Stimulated activated CD8-positive, alpha-beta memory T cell treated with anti-CD3 and anti-CD28 coated beads, Interleukin-2, amount 100 ng/mL, for 1 hour (primary cell): ENCODE results near the gene CDH18.

Experiments used
- DNase-seq, 2 donors: peaks; one replicate each; pipeline ENCODE4 v3.0.0-alpha.2; 2020; ENCODE audit warnings: low read depth in 2 of 2

Gene CDH18

GRCh38 chr5:19462019-19462418 lies 526.0 kb downstream of the CDH18 start:
- no peak for DNase-seq

GRCh38 chr5:19424506-19424905 lies 563.5 kb downstream of the CDH18 start:
- DNase-seq, result no peak
